Inferior parietal cortex (tissue), 1 donor: ENCODE data around the gene UBE2D4.
"Not testable (repeated sequence)": the region's sequence is repeated elsewhere in the genome, so short reads cannot be mapped to it uniquely, and the experiment has no call there.

Source experiments
- DNase-seq: peaks from one replicate; pipeline ENCODE4 v3.0.0-alpha.2; 2016; ENCODE audit errors: extremely low spot score

UBE2D4 gene

DNA sequence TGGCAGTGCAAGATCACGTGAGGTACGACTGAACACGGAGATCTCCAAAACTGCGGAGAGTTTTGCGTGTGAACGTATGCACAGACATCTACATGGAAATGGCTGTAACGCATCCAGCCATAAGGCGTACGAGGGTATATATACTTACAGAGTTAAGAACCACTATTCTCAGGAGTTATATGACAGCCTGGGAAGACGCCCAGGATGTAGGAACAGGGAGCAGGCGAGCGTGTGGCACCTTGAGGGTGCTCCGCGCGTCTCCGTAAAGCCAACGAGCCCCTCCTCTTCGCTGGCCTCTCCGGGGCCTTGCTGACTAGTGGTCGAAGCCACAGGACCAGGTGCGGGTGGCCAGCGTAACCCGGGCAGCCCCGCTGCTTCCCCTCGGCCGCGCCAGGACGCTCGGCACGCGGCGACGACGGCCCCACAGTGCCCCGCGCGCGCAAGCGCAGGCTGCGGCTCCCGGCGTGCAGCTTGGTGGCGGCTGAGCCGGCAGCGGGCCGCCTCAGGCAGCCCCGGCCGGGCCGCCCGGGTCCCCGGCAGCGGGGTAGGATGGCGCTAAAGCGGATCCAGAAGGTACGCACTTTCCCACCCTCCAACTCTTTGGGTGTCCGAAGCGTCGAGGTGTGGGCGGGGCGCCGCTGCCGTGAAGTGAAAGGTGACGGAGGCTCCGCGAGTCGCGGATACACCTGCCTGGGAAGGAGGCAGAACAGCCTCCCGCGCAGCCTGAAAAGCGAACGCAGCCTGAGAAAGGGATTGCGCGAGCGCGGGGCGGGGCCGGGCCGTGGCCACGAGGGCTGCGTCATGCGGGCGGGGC lies at the start of gene UBE2D4:
TSS of gene UBE2D4 (plus strand) at position 453 of the 814 bp plus-strand sequence. CDS start at position 550, 97 bp downstream.
- peak; percentile 79 for DNase-seq

GRCh38 chr7:43876976-43877745 lies 49.1 kb upstream of the UBE2D4 start:
- DNase-seq = no peak

DNA sequence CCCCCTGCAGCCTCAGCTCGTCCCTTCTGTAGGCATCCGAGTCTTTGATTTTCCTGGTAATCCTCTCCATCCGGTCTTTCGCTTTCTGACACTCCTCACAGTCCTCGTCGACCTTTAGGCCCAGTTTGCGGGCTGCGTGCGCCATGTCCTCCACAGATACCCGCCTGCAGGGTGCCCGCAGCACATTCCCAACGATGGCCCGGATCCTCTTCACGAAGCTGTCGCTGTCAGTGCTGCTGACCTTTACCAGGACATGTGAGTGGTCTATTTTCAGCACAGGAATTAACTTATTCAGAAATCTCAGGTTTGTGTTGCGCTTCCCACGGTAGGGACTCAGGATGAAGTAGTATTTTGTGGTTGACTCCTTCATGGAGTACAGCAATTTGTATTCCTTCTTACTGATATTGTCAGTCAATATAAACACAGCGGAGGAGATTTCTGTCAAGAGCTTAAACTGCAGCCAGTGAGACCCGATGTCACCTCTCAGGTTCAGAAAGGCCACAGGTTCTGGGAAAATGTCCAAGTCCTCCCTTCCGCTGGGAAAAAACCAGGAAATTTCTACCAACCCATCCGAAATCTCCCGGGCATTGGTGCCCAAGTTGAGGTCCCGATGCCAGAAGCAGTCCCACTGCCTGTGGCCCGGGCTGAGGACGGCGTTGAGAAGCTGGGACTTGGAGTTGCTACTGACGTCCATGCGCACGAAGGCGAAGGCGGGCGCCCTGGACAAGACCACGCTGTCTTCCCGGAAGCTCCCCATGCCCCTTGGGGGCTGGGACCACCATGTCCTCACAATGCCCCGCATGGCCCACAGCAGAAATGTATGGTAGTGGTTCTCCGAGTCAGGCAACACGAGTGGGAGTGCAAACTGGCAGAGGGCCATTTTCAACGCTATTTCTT lies 48.0 kb upstream of the UBE2D4 start:
- no peak for DNase-seq

DNA sequence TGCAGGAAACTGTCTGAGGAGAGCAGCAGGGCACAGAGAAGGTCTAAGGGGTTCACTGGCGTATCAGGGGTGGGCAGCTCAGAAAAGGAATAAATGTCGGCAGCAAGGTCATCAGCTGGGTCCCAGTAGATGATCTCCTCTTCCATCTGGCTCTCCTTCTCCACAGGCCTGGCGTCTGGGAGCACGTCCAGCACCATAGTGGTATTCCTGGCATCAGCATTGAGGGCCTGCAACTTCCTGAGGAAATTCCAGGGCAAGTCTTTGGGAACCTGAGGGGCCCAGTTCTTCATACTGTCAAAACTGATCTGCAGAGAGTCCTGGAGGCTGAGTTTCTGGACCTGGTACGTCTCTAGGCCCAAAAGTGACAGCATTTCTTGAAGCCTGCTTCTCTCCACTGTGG lies 47.4 kb upstream of the UBE2D4 start:
- no peak for DNase-seq

DNA sequence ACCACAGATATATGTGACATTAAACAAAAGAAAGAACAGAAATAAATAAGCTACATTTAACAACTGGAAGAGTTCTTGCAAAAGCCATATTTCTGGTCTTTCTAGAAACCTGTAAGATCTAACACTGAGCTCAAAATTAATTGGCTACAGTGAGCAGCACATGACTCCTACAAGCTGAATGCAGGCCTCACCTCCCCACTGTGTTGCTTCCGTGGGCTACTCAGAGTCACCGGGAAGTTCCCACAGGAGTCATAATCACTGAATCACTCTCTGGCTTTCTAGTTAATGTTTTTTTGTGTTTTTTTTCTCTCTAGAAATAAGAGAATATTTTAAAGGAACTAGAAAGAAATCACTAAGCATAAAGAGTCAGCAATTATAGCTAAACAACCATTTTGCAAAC lies 46.8 kb upstream of the UBE2D4 start:
- no peak for DNase-seq

GRCh38 chr7:43880596-43880995 lies 45.6 kb upstream of the UBE2D4 start:
- DNase-seq = no peak

GRCh38 chr7:43884209-43884608 lies 42.0 kb upstream of the UBE2D4 start:
- no peak for DNase-seq

DNA sequence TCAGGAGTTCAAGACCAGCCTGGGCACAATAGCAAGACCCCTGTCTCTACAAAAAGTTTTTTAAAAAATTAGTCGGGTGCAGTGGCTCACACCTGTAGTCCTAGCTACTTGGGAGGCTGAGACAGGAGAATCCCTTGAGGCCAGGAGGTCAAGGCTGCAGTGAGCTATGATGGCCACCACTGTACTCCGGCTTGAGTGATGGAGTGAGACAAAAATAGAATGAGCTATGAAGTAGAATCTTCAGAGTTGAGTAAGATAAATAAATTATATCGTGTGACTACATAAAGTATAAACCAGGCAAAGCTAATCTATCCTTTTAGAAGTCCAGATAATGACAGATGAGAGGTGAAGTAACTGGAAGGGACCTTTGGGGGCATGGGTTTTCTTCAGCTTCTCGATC lies 41.6 kb upstream of the UBE2D4 start:
- no peak for DNase-seq

DNA sequence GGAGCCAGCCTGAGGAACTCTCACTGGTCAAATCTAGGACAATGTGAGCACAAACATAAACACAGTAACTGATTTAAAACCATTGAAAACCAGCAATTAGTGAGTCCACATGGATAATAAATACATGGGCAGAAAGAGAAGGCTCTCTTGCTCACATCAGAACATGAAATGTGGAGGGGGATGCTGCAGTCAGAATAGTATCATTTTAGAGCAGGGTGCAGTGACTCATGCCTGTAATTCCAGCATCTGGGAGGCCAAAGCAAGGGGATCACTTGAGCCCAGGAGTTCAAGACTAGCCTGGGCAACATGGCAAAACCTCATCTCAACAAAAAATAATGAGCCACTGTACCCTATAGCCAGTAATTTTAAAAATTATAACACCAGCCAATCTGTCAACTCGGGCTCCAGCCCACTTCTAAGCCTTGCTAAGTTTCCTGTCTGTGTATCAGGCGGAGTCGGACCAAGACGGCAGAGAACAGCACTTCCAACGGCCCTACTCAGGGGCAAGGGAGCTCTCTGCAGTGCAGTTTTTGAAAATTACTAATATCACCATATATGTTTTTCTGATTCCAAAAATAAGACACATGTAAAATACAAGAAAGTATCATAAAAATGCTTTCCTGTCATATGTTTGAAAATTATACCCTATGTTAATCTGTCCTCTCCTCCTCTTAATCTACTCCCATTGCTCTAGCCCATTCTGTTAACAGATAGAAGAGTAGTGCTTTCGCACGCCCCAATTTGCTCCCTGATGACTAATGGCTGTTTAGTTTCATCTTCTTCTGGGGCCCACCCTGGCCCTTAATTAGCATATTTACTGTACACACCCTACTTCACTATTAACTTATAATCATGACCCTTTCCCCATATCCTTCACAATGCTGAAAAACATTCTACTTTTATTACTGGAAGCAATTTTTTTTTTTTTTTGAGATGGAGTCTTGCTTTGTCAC lies 37.0 kb upstream of the UBE2D4 start:
- no peak for DNase-seq

GRCh38 chr7:43890468-43890867 lies 35.8 kb upstream of the UBE2D4 start:
- no peak for DNase-seq

- DNase-seq = no peak
Measured at GRCh38 chr7:43891069-43891955, 34.9 kb upstream of the UBE2D4 start.

DNA sequence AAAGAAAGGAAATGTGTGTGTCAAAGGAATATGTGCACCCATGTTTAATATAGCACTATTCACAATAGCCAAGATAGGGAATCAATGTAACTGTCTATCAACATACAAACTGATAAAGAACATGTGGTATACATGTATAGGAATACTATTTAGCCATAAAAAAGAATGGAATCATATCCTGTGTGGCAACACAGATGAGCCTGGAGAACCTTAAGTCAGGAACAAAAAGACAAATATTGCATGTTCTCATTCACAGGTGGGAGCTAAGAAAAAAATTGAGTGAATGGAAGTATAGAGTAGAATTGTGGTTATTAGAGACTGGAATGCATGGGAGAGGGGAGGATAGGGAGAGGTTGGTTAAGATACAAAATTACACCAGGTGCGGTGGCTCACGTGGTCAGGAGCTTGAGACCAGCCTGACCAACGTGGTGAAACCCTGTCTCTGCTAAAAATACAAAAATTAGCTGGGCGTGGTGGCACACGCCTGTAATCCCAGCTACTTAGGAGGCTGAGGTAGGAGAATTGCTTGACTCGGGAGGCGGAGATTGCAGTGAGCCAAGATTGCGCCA lies 30.3 kb upstream of the UBE2D4 start:
- DNase-seq = no peak

DNA sequence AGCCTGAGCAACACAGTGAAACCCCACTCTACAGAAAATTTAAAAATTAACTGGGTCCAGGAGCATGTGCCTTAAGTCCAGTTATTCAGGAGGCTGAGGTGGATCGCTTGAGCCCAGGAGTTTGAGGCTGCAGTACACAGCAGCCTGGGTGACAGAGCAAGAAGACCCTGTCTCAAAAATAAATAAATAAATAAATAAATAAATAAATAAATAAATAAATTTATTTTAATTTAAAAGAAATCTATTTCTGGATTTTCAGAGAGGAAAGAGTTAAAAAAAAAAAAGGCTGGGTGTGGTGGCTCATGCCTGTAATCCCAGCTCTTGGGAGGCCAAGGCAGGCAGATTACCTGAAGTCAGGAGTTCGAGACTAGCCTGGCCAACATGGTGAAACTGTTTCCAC lies 27.7 kb upstream of the UBE2D4 start:
- not testable (repeated sequence) for DNase-seq

DNA sequence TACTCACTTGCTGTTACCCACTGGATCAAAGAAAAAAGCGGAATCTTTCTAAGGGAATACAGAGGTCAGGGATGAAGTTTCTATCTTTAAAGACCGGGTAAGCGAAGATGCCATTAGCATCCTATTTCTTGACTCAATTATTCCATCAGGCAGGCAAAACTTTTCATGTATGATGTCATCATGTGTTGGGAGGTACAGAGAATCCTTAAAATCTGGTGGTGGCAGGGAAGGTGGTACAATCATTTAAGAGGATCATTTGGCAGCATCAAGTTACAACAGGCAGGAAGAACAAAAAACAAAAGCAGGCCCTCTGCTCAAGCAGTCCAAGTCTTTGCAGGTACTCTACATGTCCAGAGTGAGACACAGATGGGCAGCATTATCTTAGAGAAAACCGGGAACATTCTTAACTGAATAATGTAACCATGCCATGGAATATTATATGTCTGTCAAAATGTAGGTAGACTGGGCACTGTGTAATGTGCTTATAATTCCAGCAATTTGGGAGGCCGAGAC lies 23.6 kb upstream of the UBE2D4 start:
- no peak for DNase-seq

GRCh38 chr7:43904533-43905208 lies 21.6 kb upstream of the UBE2D4 start:
- no peak for DNase-seq

DNA sequence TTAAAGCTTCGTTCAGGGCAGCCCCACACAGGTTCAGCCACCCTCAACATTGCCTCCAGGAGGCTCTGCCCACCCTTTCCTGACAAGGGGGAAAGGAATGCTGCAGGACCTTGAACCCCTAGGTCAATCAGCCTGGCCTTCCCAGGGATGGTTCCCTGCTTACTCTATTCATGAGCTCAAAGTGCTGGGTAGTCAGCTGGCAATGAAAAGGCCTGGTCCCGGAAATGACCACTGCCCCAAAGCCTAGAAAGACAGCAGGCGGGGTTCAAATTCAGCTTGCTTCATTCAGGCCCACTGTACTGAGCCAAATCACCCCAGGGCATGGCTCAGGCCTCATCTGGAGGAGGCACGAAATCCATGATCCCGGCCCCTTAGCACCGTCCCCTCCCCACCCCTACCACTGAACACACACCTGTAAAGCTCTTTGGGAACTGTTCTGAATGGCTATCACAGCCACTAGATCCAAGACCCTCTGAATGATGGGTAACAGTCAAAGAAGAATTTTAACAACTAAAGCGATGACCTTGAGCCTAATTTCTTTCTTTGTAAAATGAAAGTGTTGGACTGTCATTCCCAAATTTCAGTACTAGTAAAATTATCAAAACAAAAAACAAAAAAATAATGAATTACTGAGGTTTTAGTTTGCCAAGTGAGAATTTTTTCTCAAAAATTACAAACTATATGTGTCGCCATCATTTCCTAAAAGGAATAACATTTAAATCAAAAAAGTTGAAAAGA lies 20.9 kb upstream of the UBE2D4 start:
- DNase-seq = no peak

DNA sequence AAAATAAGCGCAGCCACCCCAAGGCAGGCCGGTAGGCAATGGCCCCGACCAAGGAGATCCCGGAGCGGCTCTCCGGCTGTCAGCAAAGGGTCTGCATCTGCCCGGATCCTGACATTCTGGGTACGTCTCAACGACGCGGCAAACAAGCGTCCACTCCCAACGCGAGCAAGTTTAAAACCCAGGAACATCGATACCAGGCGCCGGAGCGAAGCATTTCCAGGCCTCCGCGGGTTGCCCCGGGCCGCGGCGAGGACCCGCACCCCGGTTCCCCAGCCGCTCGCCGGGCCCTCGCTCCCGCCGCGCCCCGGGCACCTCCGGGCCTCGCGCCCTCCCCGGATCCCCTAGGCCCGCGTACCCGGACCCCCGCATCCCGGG lies 20.3 kb upstream of the UBE2D4 start:
- DNase-seq = peak; percentile 34
